Kidney capillary endothelial cell (primary cell): ENCODE measurements around the gene CFAP73.
"Not testable (repeated sequence)": the region's sequence is repeated elsewhere in the genome, so short reads cannot be mapped to it uniquely, and the experiment has no call there.

Experiments used
- DNase-seq: peaks from one replicate; pipeline ENCODE4 v3.0.0-alpha.2; 2018; ENCODE audit warnings: low spot score

The CFAP73 gene

DNA sequence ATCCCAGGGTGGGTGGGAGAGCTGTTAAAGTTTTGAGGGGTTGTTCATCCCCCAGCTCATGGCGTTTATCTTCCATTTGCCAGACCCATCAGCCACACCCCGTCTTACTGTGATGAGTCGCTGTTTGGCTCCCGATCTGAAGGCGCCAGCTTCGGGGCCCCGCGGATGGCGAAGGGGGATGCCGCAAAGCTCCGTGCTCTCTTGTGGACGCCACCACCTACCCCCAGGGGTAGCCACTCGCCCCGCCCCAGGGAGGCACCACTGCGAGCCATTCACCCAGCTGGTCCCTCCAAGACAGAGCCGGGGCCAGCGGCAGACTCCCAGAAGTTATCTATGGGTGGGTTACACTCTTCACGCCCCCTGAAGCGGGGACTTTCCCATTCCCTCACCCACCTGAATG lies 41.7 kb downstream of the CFAP73 start:
- no peak for DNase-seq

DNA sequence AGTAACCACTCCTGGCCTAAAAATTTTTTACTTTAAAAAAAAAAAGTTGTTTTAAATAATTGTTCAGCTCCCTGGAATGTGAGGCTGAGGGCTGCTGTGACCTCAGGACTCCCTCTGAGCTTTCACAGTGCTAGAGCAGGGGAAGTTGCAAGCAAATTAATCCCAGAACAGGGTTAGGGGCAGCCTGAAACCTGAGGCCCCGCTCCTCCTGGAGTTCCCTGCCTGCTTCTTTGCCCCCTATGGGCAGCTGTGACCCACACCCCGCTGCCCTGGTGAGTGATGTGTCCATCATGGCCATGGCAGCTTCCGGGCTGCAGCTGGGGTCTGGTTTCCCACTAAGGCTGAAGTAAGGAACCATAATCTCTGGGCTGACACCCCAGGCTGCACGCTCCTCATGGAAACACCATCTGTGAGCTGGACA lies 45.5 kb downstream of the CFAP73 start:
- DNase-seq, result no peak

DNA sequence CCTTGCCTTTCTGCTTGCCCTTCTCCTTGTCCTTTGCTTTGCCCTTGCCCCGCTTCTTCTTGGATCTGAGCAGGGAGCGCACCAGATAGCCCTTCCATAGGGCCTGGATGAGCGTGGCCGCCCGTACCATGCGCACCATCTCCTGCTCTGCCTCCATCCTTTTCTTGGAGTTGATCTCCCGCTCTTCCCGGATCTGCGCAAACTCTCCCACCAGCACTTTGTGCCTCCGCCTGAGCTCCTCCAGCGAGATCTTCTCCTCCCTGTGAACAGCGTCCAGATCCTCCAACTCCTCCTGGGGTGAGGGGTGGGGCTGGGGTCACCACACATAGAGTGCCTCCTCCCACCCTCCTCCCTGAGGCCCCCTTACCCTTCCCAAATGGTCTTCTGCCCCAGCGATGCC lies 46.1 kb downstream of the CFAP73 start:
- no peak for DNase-seq

DNA sequence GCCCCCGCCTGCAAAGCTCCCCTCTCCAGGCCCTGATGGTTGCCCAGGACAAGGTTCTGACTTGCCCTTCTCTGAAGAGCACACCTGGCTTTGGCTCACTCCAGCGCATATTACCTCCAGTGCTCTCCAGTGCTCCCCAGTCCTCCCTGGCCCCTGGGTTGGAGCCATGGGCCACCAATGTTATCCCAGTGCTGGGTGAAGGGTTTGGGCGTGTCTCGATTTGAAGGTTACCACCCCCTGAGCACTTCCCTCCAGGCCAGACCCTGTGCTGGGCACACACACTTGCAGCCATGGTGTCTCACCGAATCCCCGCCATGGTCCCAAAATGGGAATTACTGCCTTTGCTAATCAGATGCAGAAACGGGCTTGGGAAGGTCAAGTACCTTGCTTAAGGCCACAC lies 47.1 kb downstream of the CFAP73 start:
- no peak for DNase-seq

DNA sequence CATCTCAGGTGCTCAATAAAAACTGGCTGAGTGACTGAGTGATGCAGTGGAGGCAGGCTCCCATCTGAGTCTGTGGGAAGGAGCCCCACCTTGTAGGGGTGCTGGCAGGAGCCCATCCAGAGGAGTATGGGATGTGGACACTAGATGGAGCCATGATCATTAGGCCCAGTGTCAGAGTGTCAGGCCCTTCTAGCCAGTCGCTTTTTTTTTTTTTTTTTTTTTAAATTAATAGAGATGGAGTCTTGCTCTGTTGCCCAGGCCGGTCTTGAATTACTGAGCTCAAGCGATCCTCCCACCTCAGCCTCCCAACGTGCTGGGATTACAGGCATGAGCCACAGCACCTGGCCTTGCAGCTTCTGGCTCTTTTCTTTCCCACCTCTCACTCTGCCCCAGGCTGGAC lies 47.5 kb downstream of the CFAP73 start:
- DNase-seq, result peak; percentile 56

DNA sequence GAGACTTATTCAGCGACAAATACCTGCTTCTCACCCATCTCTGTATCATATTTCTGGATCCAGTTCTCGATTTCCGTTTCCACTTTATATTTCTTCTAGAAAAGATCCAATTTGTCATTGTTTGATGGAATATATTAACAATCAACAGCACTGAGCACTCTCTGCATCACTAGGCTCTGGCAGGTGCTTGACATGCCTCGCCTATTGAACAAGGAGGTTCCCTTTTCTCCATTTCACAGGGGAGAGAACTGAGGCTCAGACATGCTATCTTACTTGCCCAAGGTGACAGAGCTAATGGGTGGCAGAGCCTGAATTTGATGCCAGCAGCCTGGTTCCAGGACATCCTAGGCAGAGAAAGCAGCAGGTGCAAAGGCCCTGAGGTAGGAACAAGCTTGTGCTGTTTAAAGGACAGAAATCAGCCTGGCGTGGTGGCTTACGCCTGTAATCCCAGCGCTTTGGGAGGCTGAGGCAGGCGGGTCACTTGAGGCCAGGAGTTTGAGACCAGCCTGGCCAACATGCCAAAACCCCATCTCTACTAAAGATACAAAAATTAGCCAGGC lies 48.1 kb downstream of the CFAP73 start:
- no peak for DNase-seq

DNA sequence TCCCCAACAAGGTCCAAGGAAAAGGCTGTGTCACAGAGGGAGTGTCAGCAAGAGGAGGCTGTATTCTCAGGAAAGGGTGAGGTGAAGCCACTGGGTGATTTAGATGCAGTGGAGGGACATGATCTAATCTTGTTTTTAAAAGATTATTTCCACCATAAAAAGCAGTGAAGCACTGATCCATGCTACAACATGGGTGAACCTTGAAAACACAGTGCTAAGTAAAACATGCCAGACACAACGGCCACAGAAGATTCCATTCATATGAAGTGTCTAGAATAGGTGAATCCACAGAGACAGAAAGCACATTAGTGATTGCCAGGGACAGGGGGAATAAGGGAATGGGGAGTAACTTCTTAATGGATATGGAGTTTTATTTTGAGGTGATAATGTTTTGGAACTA lies 48.8 kb downstream of the CFAP73 start:
- DNase-seq, result no peak

DNA sequence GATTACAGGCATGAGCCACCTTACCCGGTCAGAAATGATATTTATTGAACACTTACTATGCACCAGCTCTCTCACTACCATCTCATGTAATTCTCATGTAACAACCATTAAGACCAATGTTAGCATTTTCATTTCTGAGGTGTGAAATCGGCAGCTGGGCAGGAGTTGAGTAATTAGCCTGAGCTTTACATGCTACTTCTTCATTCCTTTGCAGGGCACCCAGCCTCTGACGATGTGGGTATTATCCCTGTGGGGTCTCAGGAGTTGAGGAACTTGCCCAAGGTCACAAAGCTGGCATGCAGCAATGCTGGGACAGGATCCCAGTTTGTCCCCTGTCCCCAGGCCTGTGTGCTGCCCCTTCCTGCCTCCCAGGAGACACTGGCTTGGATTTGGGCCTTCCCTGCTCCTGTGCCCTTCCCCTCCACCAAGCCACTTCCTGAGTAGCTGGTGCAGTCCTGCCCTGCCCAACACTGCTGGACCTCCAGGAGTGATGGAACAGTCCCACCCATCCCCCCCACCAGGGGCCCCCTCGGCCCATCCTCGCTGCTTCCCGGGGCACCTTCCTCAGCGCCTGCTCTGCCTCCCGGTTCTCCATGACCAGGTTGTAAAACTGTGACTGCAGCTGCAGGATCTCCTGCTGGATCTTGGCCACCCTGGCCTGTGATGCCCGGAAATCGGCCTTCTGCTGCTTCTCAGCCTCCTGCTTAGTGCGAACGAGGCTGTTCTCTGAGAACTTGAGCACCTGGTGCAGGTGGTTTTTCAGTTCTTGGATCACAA lies 50.7 kb downstream of the CFAP73 start:
- no peak for DNase-seq

DNA sequence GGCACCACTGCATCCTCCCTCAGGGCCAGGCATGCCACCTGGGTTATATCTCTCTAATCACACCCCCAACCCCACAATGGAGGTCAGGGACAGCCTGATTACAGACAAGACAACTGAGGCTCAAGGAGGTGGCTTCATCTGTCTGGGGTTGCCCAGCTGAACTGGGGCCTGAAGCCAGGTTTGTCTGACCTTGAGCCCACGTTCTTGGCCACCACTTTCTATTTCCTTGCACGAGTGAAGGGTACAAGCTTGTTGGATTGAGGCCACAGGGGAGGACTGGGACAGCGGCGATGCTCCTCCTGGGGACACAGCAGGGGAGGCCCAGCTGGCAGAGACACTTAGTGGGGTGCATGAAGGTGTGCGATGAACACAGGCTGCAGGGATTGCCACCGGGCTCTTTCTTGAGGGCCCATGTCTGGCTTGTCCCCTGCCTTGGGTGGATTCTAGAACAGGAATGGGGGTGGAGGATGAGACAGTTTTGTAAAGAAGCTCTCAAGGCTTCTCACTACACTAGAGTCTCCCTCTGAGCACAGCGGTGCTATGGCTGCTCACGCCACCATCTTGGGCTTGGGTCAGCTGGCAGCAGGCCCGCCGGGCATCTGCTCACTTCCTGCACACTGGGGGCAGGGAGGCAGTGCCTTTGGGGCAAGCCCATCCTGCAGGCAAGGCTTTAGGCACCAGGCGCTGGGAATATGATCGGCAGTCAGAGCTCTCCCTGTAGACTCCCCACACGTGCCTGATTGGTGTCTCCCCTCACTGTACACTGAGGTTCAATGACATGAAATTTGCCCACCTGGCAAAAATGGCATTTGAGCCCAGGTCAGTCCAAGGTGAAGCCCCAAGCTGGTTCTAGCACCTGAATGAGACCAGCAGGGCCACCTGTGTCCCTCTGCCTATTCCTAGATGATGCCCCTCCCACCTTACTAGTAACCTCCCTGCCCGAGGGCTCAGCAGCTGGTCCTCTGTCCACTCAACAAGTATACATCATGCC lies 52.0 kb downstream of the CFAP73 start:
- no peak for DNase-seq

DNA sequence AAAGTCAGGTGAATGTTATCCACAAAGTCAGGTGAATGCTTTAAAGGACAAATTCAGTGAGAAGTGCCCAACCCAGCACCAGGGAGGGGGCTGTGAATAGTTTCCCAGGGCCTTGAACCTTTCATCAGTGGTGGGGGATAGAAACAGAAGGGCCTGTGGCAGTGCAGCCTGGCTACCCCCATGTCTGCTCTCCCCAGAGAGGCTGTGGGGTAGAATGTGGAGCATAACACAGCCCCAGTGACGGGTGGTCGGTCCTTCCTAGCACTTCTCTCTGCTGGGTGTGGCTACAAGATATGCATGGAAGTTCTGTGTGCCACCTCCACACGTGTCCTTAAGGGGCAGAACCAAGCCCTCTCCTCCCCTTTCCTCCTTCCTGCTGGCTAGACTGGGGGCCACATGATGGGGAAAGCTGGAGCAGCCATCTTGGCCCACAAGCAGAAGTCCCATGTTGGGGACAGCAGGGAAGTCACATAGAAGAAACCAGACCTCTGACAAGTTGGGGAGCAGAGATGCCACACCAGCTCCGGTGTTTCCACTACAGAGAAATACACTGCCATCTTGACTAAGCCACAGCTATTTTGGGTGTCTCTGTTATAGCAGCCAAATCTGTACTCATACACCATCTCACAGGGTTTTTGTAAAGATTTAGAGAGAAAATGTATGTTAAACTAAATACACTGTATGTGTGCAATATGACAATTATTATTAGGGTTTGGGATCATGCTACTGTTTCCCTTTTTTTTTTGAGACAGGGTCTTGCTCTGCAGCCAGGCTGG lies 53.0 kb downstream of the CFAP73 start:
- DNase-seq, result no peak

DNA sequence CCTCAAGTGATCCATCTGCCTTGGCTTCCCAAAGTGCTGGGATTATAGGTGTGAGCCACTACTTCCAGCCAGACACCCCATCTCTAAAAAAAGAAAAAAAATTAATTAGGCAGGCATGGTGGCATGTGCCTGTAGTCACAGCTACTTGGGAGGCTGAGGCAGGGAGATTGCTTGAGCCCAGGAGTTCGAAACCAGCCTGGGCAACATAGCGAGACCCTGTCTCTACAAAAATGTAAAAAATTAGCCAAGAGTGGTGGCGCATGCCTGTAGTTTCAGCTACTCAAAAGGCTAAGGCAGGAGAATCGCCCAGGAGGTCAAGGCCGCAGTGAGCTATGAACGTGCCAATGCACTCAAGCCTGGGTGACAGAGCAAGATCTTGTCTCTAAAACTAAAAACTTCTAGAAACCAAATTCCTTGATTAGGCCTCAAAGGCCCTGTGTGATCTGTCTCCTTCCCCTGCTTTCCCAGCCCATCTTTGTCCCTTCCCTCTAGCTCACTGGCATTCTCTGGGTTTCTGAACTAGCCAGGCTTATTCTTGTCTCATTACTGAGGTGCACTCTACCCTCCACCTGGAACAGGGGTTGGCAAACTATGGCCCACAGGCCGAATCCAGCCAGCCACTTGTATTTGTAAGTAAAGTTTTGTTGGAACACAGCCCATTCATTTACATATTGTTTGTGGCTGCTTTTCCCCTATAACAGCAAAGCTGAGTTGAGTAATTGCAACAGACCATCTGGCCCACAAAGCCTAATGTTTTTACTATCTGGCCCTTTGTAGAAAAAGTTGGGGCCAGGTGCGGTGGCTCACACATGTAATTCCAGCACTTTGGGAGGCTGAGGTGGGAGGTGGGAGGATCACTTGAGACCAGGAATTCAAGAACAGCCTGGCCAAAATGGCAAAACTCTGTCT lies 54.6 kb downstream of the CFAP73 start:
- DNase-seq, result no peak

DNA sequence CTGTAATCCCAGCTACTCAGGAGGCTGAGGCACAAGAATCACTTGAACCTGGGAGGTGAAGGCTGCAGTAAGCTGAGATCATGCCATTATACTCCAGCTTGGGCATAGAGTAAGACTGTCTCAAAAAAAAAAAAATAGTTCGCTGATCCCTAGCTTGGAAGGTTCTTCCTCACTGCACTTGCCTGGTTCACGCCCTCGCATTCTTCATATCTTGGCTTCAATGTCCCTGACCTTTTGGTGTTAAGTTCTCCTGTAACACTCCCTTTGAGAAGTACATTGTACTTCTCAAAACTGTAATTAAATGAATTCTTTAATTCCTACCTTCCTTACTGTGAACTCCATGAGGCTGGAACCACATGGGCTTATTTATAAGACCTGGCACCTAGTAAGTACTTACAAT lies 55.3 kb downstream of the CFAP73 start:
- DNase-seq, result no peak

DNA sequence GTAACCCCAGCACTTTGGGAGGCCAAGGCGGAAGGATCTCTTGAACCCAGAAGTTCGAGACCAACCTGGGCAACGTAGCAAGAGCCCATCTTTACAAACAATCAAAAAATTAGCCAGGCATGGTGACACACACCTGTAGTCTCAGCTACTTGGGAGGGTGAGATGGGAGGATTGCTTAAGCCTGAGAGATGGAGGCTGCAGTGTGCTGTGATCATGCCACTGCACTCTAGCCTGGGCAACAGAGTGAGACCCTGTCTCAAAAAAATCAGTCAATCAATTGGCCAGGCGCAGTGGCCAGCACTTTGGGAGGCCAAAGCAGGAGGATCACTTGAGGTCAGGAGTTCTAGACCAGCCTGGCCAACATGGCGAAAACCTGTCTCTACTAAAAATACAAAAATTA lies 57.3 kb downstream of the CFAP73 start:
- DNase-seq, result not testable (repeated sequence)

DNA sequence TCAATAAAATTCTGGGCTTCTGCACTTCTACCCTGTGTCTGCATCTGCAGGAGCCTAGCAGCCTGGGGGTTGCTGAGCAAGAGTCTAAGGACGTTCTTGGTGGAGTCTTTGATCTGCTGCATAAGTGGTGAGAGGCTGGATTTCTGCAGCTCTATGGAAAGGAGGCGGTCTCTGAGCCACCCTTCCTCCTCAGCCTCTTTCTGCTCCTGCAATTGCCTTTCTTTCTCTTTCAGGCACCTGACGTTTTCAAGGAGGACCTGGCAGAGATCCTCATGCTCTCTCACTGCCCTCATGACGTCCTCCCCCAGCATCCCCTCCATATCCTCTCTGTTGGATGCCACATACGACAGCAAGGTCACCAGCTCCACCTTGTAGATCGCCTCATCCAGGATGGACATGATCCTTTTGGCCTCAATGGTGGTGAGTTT lies 58.1 kb downstream of the CFAP73 start:
- no peak for DNase-seq

DNA sequence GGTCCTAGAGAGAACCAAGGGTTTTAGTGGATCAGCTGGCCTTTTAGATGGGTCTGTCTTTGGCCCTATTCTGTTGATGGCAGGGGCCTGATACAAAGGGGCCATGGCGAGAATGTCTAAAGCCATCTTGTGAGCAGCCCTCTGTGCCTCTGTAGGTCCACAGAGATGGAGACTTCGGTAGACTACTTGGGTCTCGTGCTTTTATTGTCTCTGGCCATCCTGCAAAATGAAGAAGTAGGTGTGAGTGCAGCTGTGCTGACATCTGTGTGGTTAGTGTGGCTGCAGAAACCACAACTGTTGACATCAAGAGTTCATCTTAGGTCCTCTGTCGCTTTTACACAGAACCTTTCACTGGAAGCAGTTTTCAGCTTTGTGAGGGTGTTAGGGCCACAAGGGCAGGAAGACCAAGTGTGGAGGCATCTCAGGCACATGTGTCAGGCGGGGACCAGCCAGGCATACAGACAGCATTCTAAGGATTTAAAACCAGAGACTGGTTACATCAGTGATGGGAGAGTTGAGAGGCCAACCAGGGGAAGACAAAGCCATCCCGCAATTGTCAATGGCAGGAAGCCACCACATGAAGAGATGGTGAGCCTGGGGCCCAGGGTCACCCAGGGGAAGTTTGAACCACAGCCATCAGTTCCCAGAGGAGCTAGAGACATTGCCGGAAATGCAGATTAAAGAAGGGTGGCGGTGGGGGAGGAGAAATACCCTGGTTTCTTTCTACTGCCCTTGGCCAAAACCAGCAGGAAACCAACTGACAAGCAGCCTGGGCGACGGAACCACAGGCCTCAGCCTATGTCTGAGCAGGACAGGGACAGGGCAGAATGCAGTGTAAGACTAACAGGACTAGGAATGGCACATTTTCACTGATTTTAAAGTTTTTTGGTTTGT lies 58.8 kb downstream of the CFAP73 start:
- DNase-seq, result no peak
